Lower lobe of right lung (tissue), 2 donors: ENCODE measurements around the gene FOXK2. TPM values are rescaled to one million over a fixed set of nuclear protein-coding genes. Genes with fewer than 3 reads are reported as not detected.
A peak's percentile ranks its signal among the peaks of the same experiment; 100 is the strongest.
"Not testable (repeated sequence)": the region's sequence is repeated elsewhere in the genome, so short reads cannot be mapped to it uniquely, and the experiment has no call there.

Experiments used
- ATAC-seq, 2 donors: fragments of 200-7000 bp; cut with Tn5 transposase; one replicate each; pipeline ENCODE4 v1.9.1; 2020 to 2022; ENCODE audit warnings: mild to moderate bottlenecking in 2 of 2, moderate library complexity in 2 of 2
- DNase-seq: peaks from one replicate; pipeline ENCODE4 v3.0.0-alpha.2; 2020
- H3K27ac ChIP-seq: fragments of 200-600 bp; one replicate; pipeline ENCODE4 v1.8.0; 2022
- H3K27me3 ChIP-seq: fragments of 200-600 bp; one replicate; pipeline ENCODE4 v1.8.0; 2022; ENCODE audit warnings: low read depth
- H3K36me3 ChIP-seq: fragments of 200-600 bp; one replicate; pipeline ENCODE4 v1.8.0; 2022; ENCODE audit warnings: mild to moderate bottlenecking
- H3K4me1 ChIP-seq: fragments of 200-600 bp; one replicate; pipeline ENCODE4 v1.8.0; 2022
- H3K4me3 ChIP-seq: fragments of 200-600 bp; one replicate; pipeline ENCODE4 v1.8.0; 2022; ENCODE audit warnings: mild to moderate bottlenecking
- H3K9me3 ChIP-seq: fragments of 200-600 bp; one replicate; pipeline ENCODE4 v1.8.0; 2022
- intact Hi-C: fragments of 100-400 bp; cut with DNase I; formaldehyde crosslinking; loops from one replicate; pipeline ENCODE4 v1.11.0; 2022
- total RNA-seq: library from RNA; stranded (reverse); fragmentation: NEBNext Ultra II Directional; extraction: Animal tissue kit (Norgen Biotek cat#: 25700); gene quantifications from one replicate; pipeline ENCODE4 v1.2.1, GENCODE V29; 2021
- TF ChIP-seq, protein P1 (sequence below): fragments of 200-600 bp; IDR thresholded peaks from one replicate; pipeline ENCODE4 v1.8.0; 2022; ENCODE audit warnings: antibody characterized with exemption, mild to moderate bottlenecking
- donor health status: DM: no; HTN: yes; CAD: no; lungs with severe emphysema.

Gene FOXK2
- total RNA-seq, 1 donor from 2014 or later = 60.1 TPM

- TF ChIP-seq, protein P1, sequence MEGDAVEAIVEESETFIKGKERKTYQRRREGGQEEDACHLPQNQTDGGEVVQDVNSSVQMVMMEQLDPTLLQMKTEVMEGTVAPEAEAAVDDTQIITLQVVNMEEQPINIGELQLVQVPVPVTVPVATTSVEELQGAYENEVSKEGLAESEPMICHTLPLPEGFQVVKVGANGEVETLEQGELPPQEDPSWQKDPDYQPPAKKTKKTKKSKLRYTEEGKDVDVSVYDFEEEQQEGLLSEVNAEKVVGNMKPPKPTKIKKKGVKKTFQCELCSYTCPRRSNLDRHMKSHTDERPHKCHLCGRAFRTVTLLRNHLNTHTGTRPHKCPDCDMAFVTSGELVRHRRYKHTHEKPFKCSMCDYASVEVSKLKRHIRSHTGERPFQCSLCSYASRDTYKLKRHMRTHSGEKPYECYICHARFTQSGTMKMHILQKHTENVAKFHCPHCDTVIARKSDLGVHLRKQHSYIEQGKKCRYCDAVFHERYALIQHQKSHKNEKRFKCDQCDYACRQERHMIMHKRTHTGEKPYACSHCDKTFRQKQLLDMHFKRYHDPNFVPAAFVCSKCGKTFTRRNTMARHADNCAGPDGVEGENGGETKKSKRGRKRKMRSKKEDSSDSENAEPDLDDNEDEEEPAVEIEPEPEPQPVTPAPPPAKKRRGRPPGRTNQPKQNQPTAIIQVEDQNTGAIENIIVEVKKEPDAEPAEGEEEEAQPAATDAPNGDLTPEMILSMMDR = no peak
- Histone ChIP-seq H3K27me3 (no peaks in the 10 kb centered on the region), H3K27ac (no peak overlapping the region), H3K9me3 (no peaks in the 10 kb centered on the region), H3K4me1 (peaks cover 5% of the 10 kb centered on the region), H3K36me3 (peaks cover 66% of the 10 kb centered on the region), H3K4me3 (no peak overlapping the region)
- intact Hi-C loops = no loop called here
- ATAC-seq = no peak
- DNase-seq = no peak
These were observed 63.2 kb downstream of the FOXK2 start for GRCh38 chr17:82582709-82583108.

DNA sequence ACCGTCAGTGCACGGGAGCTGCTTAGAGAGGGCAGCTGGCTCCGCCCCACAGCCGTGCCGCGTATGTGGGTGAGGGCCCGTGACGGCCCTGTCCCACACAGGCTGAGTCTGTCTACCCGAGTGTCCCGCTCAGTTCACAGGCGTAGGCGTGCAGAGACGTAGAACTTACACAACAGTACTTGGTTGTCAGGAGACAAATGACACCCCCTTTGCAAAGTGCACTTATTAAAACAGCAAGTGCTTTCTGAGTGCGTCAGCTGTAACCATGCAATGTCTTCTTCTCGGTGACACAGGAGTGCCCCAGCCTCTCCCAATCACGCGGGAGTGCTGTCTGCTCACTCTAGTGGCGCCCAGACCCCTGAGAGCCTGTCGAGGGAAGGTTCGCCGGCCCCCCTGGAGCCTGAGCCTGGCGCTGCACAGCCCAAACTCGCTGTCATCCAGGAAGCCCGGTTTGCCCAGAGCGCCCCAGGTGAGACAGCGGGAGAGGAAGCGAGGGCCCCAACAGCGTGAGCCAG lies 64.2 kb downstream of the FOXK2 start:
- intact Hi-C loops = no loop called here
- peaks cover 5% of the 10 kb centered on the region for H3K4me1 ChIP-seq
- H3K9me3 ChIP-seq = no peaks in the 10 kb centered on the region
- peak overlapping the region; percentile 63 for H3K27ac ChIP-seq
- H3K36me3 ChIP-seq = peaks cover 62% of the 10 kb centered on the region
- peak; percentile 93 to 95 for ATAC-seq
- peak; percentile 85 for DNase-seq
- no peak overlapping the region for H3K4me3 ChIP-seq
- no peaks in the 10 kb centered on the region for H3K27me3 ChIP-seq
- TF ChIP-seq, protein P1 = no peak

- DNase-seq = peak; percentile 82
- H3K27me3 ChIP-seq, H3K9me3 ChIP-seq, ATAC-seq, H3K4me3 ChIP-seq, intact Hi-C loops: not testable (repeated sequence)
- Histone ChIP-seq H3K4me1 (peaks cover 12% of the 10 kb centered on the region), H3K36me3 (peaks cover 57% of the 10 kb centered on the region), H3K27ac (peak overlapping the region; percentile 18)
These were observed 66.5 kb downstream of the FOXK2 start for GRCh38 chr17:82585935-82586575.

DNA sequence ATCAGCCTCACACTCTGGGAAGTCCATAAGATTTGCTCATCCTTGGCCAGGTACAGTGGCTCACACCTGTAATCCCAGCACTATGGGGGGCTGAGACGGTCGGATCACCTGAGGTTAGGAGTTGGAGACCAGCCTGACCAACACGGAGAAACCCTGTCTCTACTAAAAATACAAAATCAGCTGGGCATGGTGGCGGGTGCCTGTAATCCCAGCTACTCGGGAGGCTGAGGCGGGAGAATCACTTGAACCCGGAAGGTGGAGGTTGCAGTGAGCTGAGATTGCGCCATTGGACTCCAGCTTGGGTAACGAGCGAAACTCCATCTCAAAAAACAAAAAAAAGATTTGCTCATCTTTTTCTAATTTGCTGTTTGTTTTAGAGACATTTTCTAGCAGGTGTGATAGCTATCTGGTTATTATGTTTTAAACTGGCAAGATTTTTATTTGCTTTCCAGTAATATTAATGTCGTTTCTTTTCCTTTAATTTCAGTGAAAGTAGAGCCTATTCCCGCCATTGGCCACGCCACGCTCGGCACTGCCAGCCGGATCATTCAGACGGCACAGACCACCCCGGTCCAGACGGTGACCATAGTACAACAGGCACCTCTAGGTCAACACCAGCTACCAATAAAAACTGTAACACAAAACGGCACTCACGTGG lies 67.2 kb downstream of the FOXK2 start:
- H3K27me3 ChIP-seq = no peaks in the 10 kb centered on the region
- intact Hi-C loops = no loop called here
- H3K36me3 ChIP-seq = peaks cover 53% of the 10 kb centered on the region
- DNase-seq (no peak), ATAC-seq (no peak)
- TF ChIP-seq, protein P1 = no peak
- peaks cover 19% of the 10 kb centered on the region for H3K4me1 ChIP-seq
- H3K4me3 ChIP-seq = no peak overlapping the region
- H3K9me3 ChIP-seq = no peaks in the 10 kb centered on the region
- H3K27ac ChIP-seq = no peak overlapping the region

DNA sequence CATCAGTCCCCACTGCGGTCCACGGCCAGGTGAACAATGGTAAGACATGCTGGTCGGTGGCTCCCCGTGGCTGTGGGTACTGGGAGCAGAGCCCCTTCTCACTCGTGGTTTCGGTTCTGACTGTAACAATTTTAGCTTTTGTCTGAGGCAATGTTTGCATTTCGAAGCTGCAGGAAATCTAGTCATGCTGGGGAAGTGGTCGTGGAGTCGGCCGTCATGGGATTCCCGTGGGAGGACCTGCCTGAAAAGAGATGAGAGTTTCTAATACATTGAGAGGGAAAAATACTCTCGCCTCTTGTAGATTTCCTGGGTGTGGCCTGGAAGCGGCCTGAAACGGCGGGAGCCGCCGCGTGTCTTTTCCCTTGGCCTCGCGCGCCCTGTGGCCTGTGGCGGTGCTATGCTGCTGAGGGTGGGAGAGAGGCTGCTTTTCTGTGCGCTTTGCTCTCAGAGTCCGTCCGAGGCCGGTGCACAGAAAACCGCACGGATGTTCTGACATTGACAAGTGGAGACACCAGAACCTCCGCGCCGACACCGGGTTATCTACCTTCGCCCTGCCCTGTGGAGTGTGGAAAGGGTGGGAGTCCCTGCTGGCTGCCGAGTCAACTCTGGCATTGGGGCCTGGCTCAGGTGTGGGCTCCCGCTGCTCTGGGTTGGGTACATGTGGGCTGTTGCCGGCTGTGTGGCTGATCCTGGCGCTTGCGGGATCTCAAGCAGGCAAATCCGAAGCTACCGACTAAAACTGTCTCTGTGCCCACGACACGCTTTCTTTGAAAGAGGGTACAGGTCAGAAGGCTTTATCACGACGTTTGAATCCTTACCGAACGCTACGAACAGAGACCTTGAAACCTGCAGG lies 67.9 kb downstream of the FOXK2 start:
- DNase-seq = peak; percentile 73
- Histone ChIP-seq H3K4me3 (no peak overlapping the region), H3K36me3 (peaks cover 45% of the 10 kb centered on the region), H3K27me3 (no peaks in the 10 kb centered on the region), H3K4me1 (peaks cover 26% of the 10 kb centered on the region), H3K9me3 (no peaks in the 10 kb centered on the region), H3K27ac (no peak overlapping the region)
- ATAC-seq = no peak
- TF ChIP-seq, protein P1 = no peak
- intact Hi-C loops = no loop called here
